ENCODE data around the gene CHFR.

DNA sequence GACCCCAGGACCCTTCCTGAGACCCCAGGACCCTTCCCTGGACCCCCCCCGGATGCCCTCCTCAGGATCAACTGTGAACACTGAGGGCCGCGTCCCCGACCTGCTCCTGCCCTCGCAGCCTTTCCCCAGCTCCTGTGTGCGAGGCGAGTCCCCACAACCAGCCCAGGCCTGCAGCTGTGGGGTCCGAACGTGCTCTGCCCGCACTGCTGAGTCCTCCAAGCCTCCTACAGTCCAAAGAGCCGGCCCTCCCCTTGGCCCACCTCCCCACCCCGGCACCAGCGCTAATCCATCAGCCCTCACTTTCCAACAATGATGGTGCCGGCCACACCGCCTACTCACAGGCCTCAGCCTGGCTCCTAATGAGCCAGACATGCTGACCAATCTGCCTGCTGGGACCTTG lies 99.5 kb downstream of the CHFR start:
- TF ChIP-seq, protein P1, sequence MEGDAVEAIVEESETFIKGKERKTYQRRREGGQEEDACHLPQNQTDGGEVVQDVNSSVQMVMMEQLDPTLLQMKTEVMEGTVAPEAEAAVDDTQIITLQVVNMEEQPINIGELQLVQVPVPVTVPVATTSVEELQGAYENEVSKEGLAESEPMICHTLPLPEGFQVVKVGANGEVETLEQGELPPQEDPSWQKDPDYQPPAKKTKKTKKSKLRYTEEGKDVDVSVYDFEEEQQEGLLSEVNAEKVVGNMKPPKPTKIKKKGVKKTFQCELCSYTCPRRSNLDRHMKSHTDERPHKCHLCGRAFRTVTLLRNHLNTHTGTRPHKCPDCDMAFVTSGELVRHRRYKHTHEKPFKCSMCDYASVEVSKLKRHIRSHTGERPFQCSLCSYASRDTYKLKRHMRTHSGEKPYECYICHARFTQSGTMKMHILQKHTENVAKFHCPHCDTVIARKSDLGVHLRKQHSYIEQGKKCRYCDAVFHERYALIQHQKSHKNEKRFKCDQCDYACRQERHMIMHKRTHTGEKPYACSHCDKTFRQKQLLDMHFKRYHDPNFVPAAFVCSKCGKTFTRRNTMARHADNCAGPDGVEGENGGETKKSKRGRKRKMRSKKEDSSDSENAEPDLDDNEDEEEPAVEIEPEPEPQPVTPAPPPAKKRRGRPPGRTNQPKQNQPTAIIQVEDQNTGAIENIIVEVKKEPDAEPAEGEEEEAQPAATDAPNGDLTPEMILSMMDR (IDR thresholded peaks at IDR 0.05), result no peak
- TF ChIP-seq POLR2A (IDR thresholded peaks at IDR 0.05), result no peak

Data from testis (tissue), 2 donors.